ENCODE data around the gene ERCC1.

The ERCC1 gene

GRCh38 chr19:45469945-45470761 lies 46.4 kb upstream of the ERCC1 start:
- DNase-seq (ENCODE audit: low spot score): no peak
- no peak for TF ChIP-seq CTCF (IDR thresholded peaks at IDR 0.05; ENCODE audit: extremely low read depth, missing control alignments)

GRCh38 chr19:45469132-45469944 lies 45.6 kb upstream of the ERCC1 start:
- peak; percentile 96 for DNase-seq (ENCODE audit: low spot score)
- TF ChIP-seq CTCF (IDR thresholded peaks at IDR 0.05; ENCODE audit: extremely low read depth, missing control alignments): no peak

- no peak for TF ChIP-seq CTCF (IDR thresholded peaks at IDR 0.05; ENCODE audit: extremely low read depth, missing control alignments)
- DNase-seq (ENCODE audit: low spot score): no peak
Observed at GRCh38 chr19:45468803-45469131, 45.0 kb upstream of the ERCC1 start.

GRCh38 chr19:45468159-45468651 lies 44.5 kb upstream of the ERCC1 start:
- TF ChIP-seq CTCF (IDR thresholded peaks at IDR 0.05; ENCODE audit: extremely low read depth, missing control alignments): no peak
- no peak for DNase-seq (ENCODE audit: low spot score)

GRCh38 chr19:45467456-45468158 lies 43.9 kb upstream of the ERCC1 start, which contains the start of gene FOSB:
Gene FOSB, plus strand, starts transcription at chr19:45467996. Its CDS starts 591 bp downstream, at chr19:45468587.
- DNase-seq (ENCODE audit: low spot score): peak; percentile 96
- no peak for TF ChIP-seq CTCF (IDR thresholded peaks at IDR 0.05; ENCODE audit: extremely low read depth, missing control alignments)

- TF ChIP-seq CTCF (IDR thresholded peaks at IDR 0.05; ENCODE audit: extremely low read depth, missing control alignments): no peak
- no peak for DNase-seq (ENCODE audit: low spot score)
Observed at GRCh38 chr19:45467115-45467455, 43.4 kb upstream of the ERCC1 start.
